Measurements from ENCODE around the gene WRNIP1. TPM values are rescaled to one million over a fixed set of nuclear protein-coding genes. Genes with fewer than 3 reads are reported as not detected.

WRNIP1 gene
- total RNA-seq, 1 donor from 2014 or later, result 62.4 TPM

- no peak for DNase-seq (ENCODE audit: low read depth, low spot score)
Measured at GRCh38 chr6:2834262-2834661, 69.1 kb downstream of the WRNIP1 start.

Other genes with a start within 250 kb of the WRNIP1 start
- gene MYLK4, start 14.5 kb upstream of the WRNIP1 start, total RNA-seq, result 0.49 and 0.66 TPM in 2 replicates
- gene SERPINB1, start 76.5 kb downstream of the WRNIP1 start, total RNA-seq, result 29.0 and 50.8 TPM in 2 replicates
- 36.0 and 92.5 TPM in 2 replicates for gene SERPINB9, start 137.9 kb downstream of the WRNIP1 start, total RNA-seq
- 112 and 122 TPM in 2 replicates for gene SERPINB6, start 206.2 kb downstream of the WRNIP1 start, total RNA-seq
- gene NQO2, start 234.5 kb downstream of the WRNIP1 start, total RNA-seq, result 12.0 and 26.6 TPM in 2 replicates